ENCODE data around the gene COQ8A.

DNA sequence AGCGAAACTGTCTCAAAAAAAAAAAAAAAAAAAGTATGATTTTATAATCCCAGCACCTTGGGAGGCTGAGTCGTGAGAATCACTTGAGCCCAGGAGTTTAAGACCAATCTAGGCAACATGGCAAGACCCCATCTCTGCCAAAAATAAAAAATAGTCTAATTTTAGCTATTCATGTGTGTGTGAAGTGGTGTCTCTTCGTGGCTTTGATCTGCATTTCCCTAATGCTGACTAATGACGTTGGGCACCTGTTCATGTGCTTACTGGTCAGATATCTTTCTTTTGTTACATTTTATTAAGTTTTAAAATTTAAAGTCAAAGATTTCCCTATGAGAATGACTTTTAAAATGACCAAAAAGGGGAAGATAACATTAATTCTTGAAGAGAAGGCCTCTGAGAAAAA lies 38.7 kb upstream of the COQ8A start:
- TF ChIP-seq, protein P1, sequence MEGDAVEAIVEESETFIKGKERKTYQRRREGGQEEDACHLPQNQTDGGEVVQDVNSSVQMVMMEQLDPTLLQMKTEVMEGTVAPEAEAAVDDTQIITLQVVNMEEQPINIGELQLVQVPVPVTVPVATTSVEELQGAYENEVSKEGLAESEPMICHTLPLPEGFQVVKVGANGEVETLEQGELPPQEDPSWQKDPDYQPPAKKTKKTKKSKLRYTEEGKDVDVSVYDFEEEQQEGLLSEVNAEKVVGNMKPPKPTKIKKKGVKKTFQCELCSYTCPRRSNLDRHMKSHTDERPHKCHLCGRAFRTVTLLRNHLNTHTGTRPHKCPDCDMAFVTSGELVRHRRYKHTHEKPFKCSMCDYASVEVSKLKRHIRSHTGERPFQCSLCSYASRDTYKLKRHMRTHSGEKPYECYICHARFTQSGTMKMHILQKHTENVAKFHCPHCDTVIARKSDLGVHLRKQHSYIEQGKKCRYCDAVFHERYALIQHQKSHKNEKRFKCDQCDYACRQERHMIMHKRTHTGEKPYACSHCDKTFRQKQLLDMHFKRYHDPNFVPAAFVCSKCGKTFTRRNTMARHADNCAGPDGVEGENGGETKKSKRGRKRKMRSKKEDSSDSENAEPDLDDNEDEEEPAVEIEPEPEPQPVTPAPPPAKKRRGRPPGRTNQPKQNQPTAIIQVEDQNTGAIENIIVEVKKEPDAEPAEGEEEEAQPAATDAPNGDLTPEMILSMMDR (IDR thresholded peaks at IDR 0.05) = no peak
- TF ChIP-seq POLR2A (IDR thresholded peaks at IDR 0.05) = no peak

Measured in lower leg skin (tissue), 3 donors.